Superior temporal gyrus (tissue), 1 donor: ENCODE data around the gene ATP9A.
"Not testable (repeated sequence)": the region's sequence is repeated elsewhere in the genome, so short reads cannot be mapped to it uniquely, and the experiment has no call there.

Source experiments
- DNase-seq: peaks from one replicate; pipeline ENCODE4 v3.0.0-alpha.2; 2016; ENCODE audit errors: extremely low spot score

Gene ATP9A

DNA sequence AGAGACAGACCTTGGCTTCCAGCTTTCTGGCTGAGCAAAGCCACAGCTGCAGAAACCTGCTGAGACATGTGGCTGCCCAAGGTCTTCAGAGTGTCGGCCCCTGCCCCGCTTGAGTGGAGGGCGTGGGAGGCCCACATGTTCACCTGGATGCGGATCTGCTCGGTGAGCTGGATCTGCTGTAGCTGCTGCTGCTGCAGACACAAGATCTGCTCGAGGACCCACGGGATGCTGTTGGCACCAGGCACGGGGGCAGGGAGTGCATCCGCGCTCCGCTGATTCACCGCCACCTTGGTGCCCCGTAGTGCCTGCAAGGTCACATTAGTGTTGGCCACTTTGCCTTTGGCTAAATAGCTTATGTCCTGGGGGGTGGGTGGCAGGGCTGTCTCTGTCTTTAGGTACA, 23.4 kb upstream of the ATP9A start:
- no peak for DNase-seq

DNA sequence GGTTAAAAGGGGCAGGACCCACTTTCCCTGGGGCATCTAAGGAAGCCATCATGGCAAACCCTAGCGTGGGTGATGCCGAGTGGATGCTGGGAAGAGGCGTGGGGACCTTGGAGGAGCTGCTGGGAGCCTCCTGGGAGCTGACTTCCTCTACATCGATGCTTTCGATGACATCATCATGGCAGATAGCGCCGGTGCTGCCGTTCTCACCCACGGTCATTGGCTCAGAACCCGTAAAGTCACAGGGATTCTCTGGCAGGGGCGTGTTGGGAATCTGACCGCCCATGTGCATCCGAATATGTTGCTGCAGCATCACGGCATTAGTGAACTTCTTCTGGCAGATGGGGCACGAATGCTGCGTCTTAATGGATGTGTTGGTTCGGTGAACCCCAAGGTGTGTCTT, 22.1 kb upstream of the ATP9A start:
- no peak for DNase-seq

GRCh38 chr20:51789434-51789833, 21.2 kb upstream of the ATP9A start:
- DNase-seq, result no peak

DNA sequence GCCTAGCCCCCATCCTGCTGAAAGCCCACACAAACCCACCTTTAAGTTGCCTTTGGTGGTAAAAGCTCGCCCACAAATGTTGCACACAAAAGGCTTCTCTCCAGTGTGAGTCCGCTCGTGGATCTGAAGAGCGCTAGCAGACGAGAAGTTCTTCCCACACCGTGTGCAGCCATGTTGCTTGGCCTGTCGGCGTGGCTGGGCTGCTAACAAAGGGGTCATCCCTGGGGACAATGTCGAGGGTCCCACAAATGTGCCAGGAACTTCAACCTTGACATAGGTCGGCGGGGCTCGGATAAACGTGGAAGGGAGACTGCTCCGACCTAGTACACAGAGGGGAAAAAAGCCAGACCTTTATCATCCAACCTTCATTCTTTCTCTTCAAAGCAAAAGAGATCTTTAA, 20.6 kb upstream of the ATP9A start:
- DNase-seq, result no peak

DNA sequence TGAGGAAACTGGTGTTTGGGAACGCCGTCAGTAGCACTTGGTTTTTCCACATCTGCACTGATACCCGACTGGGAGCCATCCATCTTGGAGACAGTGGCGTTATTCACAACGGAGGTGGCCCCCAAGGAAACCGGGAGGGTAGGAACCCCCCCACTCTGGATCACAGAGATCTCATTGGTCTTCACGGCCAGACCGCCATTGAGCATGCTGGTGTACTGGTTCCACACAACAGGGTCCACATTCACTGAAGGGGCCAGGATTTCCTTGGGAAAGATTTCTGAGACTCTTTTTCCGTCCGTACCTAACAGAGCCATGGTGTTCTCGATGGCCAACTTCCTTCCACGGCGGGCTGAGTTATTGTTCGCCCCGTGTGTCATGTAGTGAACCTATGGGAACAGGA, 16.1 kb upstream of the ATP9A start:
- no peak for DNase-seq

DNA sequence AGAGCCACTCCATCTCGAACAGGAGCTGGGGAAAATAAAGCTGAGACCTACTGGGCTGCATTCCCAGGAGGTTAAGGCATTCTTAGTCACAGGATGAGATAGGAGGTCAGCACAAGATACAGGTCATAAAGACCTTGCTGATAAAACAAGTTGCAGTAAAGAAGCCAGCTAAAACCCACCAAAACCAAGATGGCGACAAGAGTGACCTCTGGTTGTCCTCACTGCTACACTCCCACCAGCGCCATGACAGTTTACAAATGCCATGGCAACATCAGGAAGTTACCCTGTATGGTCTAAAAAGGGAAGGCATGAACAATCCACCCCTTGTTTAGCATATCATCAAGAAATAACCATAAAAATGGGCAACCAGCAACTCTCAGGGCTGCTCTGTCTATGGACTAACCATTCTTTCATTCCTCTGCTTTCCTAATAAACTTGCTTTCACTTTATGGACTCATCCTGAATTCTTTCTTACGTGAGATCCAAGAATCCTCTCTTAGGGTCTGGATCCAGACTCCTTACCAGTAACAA, 10.1 kb upstream of the ATP9A start:
- DNase-seq, result not testable (repeated sequence)

DNA sequence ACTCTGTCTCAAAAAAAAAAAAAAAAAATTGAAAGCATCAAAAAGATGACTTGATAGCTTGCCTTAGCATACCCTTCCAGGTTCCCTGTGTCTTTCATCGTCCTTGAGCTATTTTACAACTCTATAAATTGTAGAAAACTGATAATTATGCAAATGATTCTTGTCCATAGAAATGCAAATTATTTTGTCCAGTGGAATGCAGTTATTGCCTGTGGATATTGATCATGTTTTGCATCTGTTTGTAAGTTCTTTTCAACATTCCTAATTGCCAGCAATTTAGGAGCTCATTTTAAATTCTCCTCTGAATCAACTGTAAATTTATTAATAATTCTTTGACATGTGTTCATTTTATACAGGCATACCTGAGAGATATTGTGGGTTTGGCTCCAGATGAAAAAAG, 7.1 kb upstream of the ATP9A start:
- no peak for DNase-seq

- no peak for DNase-seq
Measured at GRCh38 chr20:51772236-51772635, 4.0 kb upstream of the ATP9A start.

DNA sequence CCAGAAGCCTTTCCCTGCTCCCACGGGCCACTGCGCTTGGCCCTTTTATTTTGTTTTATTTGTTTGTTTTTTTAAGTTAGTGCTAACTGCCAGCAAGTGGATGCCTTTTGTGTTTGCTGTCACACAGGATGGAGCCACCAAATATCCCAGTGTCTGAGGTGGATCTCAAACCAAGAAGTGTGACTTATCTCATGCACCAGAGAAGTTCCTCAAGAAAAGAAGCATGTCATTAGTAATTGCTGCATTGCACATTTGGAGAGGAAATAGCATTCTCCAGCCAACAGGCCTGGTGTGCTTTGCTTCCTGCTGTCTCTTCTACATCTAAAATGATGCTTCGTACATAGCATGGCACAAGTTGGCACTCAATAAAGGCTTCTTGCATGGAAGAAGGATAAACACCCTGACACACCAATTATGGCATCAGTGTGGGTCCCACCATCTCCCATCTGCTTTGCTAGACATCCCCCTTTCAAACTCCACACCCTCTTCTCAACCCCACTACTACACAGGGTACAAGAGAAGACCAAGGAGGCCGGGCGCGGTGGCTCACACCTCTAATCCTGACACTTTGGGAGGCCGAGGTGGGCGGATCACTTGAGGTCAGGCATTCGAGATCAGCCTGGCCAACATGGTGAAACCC, 1.9 kb upstream of the ATP9A start:
- DNase-seq, result no peak

DNA sequence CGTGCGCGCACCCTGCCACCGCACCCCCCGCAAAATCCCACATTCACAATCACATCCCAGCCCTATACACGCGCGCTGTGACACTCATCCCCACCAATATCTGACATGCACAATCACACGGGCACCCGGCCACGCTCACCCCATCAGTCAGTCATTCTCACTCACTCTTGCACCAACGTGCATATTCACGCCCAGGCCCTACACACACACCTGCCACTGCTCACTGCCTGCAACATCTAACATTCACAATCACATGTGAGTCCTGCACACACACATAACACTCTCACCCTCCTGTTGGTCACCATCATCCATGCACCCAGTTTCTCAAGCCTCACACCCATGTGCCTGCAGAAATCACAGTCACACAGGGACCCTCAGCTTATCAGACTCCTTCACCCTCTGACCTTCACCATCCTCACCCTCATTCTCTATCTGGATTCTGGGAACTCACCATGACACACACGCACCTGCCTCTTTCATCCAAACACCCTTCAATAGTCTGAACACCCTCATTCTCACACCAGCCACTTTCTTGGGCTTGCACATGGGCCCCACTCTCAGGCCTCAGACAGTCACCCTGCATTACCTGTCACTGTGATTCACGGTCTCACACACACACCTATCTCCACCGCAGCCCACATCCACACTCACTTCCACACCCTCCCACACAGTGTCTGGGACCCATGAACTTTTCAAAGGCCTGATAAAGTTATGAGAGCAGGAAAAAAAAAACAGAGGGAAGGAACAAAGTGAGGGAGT, 748 bp upstream of the ATP9A start:
- DNase-seq, result no peak

DNA sequence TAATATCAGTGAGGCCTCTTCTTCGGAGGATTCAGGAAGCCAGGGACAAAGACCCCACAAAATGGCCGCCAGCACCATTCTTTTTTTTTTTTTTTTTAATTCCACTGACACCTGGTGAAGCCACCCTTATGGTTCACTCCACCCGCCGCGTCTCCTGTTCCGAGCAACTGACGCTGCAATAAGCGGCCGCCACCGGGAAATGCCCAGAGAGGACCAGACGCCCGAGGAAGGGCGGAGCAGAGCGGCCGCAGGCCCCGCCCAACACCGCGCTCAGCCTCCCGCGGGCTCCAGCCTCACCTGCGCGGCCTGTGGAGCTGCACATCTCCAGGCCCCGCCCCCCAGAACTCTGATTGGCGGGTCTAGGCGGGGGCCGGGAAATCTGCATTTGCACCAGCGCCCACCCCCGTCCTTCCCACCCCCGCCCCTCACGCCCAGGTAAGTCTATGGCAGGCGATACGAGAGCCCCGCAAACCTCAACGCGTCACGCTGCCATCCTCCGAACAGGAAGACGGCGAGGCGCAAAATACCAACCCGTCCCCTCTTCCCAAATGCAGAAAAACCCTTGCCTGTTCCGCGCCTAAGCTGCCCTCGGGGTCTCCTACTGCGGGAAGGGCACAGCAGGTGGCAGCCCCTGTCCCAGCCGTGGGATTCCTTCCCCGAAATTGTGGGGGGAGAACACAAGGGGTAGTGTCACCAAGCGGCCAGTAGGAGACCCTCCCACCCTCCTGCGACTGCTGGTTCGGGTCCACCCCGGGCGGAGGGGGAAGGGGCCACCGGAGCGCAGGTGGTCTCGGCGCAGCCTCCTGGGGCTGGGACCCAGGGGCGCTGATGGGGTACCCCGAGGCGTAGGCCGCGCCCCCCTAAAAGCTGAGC, 960 bp downstream of the ATP9A start:
- no peak for DNase-seq

GRCh38 chr20:51765381-51765780, 2.8 kb downstream of the ATP9A start:
- not testable (repeated sequence) for DNase-seq

DNA sequence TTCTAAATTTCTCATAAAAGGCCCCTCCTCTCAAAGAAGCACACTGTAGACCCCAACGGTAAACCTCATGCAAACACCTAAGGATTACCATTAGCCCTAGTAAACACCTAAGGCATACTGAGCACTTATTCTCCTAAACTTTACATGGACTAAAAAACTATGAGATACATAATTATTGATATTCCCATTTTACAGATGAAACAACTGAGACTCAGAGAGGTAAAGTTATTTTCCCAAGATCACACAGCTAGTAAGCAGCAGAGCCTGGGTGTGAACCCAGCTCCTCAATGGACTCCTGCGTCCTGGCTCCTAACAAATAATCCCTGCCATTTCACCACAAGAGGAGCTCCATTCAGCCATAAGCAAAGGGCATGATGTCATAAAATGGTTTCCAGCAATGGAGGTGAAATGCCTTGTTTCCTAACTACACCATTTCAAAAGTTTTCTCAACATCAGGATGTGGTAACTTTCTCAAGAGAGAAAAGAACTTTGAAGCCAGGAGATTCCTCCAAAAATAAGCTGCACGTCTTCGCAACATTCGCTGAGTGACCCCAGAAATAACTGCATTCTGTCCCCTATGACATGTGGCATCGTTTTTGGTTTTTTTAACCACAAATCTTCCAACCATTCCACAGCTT, 4.1 kb downstream of the ATP9A start:
- DNase-seq, result no peak

GRCh38 chr20:51760905-51761546, 7.2 kb downstream of the ATP9A start:
- no peak for DNase-seq

GRCh38 chr20:51759769-51760510, 8.2 kb downstream of the ATP9A start:
- DNase-seq, result no peak

DNA sequence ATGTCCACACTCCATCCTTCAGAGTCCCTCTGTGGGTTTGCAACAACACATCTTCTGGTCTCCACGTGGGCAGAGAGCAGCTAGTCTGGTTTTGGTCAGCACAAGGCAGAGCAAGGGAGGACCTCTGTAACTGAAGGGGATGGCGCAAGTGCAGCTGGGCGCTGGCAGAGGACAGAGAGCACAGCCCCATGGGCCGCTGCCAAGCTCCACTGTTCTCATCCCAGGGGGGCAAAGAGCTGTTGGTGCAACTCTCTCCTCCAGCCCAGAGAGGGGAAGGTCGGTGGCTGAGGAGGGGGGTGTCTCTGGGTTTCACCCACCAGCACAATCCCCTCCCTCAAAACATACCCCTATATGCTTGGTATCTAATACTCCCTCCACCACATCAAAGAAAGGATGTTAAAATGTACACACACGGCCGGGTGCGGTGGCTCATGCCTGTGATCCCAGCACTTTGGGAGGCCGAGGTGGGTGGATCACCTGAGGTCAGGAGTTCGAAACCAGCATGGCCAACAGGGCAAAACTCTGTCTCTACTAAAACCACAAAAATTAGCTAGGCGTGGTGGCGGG, 9.1 kb downstream of the ATP9A start:
- DNase-seq, result peak; percentile 84

GRCh38 chr20:51757226-51757625, 11.0 kb downstream of the ATP9A start:
- no peak for DNase-seq

DNA sequence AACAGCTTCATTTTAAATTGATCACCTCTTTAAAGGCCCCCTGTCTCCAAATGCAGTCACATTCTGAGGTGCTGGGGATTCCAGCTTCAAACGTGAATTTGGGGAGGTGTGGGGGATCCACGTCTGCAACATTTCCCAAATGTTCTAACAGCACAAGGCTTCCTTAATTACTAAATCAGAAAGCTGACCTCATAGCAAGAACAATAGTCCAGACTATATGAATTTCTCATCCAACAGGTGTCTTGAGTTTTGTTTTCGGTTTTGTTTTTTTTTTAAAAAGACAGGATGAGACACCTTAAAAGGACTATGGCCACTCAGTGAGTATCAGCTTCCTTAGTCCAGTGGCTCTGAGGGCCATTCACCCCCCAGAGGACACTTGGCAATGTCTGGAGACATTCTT, 11.5 kb downstream of the ATP9A start:
- no peak for DNase-seq

DNA sequence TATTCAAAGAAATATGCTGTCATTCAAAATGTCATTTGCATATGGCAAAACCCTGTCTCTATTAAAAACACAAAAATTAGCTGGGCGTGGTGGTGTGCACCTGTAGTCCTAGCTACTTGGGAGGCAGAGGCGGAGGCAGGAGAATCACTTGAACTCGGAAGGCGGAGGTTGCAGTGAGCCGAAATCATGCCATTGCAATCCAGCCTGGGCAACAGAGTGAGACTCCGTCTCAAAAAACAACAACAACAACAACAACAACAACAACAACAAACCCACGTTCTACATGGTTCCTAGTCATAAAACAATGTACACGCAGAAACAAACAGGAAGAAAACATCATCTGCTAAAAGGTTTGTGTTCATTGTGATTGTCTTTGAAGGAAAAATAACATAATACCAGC, 15.0 kb downstream of the ATP9A start:
- not testable (repeated sequence) for DNase-seq

GRCh38 chr20:51752343-51752951, 15.7 kb downstream of the ATP9A start:
- DNase-seq, result no peak
